Measurements from ENCODE around the gene P2RX7.
"Not testable (repeated sequence)": the region's sequence is repeated elsewhere in the genome, so short reads cannot be mapped to it uniquely, and the experiment has no call there.

Gene P2RX7

DNA sequence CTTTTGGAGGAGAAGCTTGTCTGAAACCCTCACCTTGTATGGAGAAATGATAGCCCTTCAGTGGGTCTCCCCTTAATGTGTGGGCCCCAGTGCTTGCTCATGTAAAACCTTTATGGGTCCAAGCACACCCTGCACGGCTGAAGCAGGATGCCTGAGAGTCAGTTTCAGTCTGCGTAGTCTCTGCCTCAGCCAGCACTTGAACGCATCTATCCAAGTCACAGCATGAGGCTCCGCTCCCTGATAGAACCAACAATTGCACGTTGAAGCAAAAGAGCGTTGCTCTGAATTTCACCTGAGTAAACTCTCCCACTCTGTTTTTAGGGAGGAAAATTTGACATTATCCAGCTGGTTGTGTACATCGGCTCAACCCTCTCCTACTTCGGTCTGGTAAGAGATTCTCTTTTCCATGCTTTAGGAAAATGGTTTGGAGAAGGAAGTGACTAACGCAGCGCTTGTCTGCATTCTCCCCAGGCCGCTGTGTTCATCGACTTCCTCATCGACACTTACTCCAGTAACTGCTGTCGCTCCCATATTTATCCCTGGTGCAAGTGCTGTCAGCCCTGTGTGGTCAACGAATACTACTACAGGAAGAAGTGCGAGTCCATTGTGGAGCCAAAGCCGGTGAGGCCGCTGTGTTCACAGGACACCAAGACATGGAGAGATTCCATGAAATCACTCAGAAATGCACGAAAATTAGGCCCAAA, 44.3 kb downstream of the P2RX7 start:
- no peak for DNase-seq

DNA sequence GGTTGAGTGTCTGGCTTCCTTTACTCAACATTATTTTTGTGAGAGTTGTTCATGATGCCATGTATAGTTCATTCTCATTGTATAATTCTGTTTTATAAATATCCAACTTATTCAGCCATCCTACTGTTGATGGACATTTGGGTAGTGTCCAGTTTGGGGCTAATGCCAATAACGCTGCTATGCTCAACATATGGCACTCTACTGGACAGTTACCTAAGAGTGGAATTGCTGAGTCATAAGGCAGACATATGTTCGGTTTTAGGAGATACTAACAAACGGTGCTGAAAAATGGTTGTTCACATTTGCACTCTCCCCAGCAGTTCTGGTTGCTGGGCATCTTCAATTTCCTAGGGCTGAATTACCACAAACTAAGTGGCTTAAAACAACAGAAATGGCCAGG, 48.5 kb downstream of the P2RX7 start:
- no peak for DNase-seq

DNA sequence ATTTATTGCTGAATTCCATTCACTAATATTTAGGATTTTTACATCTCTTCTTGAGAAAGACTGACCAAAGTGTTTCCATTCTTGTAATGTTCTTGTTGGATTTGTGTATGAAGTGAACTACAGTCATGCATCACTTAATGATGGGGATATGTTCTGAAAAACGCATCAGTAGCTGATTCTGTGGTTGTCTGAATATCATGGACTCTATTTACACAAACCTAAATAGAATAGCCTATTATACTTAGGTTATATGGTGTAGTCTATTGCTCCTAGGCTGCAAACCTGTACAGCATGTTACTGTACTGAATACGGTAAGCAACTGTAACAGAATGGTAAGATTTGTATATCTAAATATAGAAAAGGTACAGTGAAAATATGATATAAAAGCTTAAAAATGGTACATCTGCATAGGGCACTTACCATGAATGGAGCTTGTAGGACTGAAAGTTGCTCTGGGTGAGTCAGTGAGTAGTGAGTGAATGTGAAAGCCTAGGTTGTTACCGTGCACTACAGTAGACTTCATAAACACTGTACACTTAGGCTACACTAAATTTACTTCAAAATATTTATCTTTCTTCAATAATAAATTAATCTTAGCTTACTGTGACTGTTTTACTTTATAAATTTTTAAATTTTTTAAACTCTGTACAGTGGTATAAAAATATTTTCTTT, 49.7 kb downstream of the P2RX7 start:
- no peak for DNase-seq

DNA sequence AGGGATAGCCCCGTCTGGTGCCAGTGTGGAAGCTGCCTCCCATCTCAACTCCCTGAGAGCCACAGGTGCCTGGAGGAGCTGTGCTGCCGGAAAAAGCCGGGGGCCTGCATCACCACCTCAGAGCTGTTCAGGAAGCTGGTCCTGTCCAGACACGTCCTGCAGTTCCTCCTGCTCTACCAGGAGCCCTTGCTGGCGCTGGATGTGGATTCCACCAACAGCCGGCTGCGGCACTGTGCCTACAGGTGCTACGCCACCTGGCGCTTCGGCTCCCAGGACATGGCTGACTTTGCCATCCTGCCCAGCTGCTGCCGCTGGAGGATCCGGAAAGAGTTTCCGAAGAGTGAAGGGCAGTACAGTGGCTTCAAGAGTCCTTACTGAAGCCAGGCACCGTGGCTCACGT, 51.7 kb downstream of the P2RX7 start:
- DNase-seq: no peak

DNA sequence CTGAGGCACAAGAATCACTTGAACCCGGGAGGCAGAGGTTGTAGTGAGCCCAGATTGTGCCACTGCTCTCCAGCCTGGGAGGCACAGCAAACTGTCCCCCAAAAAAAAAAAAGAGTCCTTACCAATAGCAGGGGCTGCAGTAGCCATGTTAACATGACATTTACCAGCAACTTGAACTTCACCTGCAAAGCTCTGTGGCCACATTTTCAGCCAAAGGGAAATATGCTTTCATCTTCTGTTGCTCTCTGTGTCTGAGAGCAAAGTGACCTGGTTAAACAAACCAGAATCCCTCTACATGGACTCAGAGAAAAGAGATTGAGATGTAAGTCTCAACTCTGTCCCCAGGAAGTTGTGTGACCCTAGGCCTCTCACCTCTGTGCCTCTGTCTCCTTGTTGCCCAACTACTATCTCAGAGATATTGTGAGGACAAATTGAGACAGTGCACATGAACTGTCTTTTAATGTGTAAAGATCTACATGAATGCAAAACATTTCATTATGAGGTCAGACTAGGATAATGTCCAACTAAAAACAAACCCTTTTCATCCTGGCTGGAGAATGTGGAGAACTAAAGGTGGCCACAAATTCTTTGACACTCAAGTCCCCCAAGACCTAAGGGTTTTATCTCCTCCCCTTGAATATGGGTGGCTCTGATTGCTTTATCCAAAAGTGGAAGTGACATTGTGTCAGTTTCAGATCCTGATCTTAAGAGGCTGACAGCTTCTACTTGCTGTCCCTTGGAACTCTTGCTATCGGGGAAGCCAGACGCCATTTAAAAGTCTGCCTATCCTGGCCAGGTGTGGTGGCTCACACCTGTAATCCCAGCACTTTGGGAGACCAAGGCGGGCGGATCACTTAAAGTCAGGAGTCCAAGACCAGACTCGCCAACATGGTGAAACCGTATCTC, 52.6 kb downstream of the P2RX7 start:
- DNase-seq: no peak

DNA sequence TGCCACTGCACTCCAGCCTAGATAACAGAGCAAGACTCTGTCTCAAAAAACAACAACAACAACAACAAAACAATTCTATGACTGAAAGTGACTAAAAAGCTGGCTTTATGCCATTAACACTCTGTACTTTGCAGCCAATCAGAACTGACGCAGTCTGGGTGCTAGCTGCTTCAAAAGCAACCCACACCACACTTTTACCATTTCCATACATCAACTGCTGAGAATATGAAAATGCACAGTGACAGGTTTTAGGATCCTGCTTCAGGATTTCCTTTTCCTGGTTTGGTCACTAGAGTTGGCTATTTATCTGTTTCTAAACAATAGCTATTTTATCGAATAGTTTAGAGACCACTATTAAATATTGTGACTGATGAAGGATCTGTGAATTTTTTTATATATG, 54.1 kb downstream of the P2RX7 start:
- no peak for DNase-seq

DNA sequence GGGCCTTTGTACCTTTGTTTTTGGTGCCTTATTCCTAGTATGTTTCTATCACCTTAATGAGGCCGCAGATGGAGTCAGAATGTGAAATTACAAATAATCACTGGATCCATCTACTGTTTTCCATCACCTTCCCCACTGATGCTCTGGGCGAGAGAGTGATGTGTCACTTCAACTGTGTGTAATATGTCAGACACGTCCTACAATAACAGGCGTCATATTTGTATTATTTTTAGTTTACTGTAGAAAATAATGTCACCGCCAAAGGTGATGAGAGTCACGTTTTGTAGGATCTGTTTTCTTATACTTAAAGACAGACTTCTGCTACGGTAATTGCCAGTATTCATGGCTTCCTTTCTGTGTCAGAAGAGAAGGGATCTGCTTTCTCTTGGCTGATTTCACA, 54.8 kb downstream of the P2RX7 start:
- no peak for DNase-seq

DNA sequence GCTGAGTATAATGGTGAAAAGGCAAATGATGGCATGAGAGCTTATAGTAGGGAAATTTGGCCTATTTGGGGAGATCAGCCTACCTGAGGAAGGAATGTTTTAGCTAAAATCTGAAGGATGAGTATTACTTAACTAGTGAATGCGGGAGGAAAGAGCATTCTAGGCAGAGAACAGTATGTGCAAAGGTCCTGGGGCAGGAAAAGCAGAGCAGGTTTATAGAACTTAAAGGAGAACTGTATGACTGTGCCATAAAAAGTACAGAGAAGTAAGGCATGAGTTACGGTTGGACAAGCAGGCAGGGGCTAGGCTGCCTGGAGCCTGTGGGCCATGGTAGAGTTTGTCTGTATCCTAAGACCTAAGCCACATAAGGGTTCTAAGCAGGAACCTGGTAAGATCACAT, 55.6 kb downstream of the P2RX7 start:
- DNase-seq: no peak

DNA sequence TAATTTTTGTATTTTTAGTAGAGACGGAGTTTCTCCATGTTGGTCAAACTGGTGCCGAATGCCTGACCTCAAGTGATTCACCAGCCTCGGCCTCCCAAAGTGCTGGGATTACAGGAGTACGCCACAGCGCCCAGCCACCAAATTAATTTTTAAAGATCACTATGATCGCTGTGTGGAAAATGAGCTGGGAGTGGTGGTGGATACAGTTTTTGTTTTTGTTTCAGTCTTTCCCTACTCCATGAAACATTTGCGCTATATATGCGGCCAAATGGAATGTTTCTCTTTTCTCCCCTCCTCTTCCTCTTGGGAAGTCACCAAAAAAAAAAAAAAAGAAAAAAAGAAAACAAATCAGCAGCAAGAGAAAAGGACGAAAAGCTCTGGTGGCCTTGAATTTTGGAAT, 56.5 kb downstream of the P2RX7 start:
- no peak for DNase-seq

DNA sequence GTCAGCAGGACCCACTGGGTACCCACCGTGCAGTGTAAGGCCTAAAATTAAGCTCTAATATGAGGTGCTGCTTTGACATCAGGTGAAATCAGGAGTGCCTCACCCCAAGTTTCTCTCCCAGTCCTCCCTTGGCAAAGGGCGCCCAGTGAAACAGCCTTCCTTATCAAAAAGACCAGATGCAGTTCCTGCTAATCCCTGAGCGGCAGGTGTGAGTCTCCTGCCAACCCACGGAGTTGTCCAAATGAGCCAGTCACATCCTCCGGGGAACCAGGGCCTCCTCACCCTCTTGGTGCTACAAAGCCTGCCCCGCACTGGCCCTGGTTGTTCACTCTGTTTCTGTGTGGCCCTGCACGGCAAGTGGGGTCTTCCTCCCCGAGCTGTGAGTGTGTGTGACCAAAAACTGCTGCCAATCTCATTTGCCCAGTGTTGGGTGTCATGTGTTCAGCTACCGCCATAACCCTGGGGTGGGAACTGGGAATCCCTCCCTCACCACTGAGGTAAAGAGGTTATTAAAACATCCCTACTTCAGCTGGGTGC, 57.0 kb downstream of the P2RX7 start:
- no peak for DNase-seq

DNA sequence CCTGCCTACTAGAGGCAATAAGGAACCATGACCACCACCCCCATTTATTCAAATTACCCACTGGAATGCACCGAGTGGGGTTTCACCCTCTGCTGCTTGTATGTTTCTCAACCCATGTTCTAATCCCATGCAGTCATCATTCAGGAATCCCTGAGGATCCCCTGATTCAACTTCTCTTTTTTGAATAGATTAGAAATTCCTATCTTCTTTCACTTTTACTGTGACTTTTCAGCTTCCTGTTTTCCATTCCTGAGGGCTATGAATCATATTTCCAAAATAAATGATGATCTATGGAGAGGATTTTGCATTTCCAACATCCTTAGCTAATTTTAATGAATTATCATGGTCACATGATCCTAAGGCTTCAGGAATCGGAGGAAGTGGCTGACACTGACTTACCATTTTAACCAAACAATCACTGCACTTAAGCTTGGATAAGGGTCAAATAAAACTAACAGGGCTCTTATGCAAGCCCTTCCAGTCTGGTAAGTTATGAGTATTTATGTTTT, 57.9 kb downstream of the P2RX7 start:
- DNase-seq: no peak

DNA sequence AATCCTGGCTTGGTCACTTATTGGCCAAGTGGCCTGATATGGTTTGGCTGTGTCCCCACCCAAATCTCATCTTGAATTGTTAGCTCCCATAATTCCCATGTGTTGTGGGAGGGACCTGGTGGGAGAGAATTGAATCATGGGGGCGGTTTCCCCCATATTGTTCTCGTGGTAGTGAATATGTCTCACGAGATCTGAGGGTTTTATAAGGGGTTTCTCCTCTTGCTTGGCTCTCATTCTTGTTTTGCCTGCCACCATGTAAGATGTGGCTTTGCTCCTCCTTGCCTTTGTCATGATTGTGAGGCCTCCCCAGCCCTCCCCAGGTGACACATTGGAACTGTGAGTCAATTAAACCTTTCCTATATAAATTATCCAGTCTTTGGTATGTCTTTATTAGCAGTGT, 58.5 kb downstream of the P2RX7 start:
- no peak for DNase-seq

DNA sequence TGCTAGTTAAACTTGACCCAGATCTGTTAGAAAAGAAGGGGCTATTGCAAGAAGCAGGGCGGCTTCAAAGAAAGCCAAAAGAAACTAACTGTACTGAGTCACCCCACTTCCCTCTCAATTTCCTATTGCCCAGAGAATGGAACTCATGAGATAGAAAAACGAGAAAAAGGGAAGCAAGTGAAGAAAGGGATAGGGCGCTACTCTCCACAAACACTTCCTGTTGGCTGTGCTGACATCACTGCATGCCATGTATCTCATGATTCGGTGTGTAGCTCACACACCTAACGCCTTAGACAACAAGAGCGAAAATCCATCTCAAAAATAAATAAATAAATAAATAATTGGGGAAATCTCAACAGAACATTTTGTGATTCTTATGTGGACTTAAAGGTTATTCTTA, 64.2 kb downstream of the P2RX7 start:
- DNase-seq: no peak

DNA sequence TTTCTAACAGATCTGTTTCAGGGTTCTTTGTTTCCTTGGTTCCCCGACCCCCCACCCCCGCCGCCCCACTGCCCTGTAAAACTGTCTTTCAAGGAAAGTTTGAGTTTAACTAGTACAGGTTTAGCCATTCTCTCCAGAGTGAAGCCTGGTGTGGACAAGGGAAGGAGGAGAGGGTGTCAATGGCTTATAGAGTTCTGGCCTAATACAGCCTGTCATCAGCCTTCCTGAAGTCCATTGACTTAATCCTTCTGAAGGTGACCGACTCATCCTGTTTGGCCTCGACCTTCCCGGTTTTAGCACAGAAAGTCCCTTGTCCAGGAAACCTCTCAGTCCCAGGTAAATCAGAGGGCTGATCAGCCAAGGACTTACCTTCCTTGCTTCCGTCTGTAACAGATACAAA, 66.3 kb downstream of the P2RX7 start:
- no peak for DNase-seq

DNA sequence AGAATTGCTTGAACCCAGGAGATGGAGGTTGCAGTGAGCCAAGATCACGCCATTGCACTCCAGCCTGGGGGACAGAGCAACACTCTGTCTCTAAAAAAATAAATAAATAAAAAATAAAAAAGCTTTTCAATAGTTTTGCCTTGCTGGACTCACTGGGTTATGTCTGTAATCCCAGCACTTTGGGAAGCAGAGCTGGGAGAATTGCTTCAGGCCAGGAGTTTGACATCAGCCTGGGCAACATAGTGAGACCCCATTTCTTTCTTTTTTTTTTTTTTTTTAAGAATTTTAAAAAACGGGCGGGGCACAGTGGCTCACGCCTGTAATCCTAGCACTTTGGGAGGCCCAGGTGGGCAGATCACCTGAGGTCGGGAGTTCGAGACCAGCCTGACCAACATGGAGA, 68.5 kb downstream of the P2RX7 start:
- not testable (repeated sequence) for DNase-seq

DNA sequence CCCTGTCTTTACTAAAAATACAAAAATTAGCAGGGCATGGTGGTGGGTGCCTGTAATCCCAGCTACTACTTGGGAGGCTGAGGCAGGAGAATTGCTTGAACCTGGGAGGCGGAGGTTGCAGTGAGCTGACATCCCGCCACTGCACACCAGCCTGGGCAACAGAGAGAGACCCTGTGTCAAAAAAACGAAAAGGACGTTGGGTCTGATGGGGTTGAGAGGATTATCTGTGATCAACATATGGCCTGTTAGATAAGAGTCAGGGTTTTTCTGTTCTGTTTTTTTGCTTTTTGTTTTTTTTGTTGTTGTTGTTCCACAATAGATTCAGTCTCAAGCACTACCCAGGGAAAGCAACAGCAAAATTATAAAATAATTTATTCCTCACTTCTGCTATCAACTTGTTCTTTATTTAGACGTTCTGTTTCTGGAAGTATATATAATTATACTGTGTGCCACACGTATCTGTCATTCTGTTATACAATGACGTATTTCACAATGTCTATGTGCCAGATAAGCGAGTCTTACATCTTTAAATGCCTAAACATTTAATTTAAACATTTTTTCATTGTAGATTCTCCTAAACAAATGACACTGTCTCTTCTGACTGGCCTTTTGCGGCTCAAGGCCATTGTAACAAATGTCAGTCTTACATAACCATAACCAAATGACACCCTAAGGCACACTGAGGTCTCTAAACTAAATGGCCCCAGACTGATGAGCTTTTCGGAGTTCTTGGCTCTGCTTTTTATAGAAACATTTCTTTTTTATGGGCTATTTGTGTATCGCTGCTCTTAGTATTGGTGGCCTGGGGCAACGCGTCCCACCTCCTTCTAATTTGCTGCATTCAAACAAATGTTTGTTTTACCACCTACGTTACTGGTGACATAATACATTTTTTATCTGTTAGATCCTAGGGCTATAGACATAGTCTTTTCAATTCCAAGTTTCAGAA, 70.0 kb downstream of the P2RX7 start:
- peak; percentile 63 for DNase-seq

DNA sequence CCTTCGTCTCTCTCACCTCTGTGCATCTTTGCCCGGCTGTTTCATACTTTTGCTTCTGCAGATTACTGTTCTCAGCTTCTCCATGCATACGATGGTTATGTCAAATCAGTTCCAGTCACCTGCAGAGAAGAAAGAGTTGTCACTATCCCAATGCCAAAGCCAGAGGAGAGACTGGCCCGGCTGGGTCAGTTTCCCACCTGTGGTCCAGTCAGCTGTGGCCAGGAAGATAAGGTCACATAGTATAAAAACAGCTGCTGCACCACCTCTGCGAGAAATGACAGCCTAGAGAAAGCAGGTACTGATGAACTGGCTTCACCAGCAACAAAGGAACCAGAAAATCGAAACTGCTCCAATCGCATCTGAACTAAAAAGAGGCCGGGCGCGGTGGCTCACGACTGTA, 70.8 kb downstream of the P2RX7 start:
- DNase-seq: no peak

DNA sequence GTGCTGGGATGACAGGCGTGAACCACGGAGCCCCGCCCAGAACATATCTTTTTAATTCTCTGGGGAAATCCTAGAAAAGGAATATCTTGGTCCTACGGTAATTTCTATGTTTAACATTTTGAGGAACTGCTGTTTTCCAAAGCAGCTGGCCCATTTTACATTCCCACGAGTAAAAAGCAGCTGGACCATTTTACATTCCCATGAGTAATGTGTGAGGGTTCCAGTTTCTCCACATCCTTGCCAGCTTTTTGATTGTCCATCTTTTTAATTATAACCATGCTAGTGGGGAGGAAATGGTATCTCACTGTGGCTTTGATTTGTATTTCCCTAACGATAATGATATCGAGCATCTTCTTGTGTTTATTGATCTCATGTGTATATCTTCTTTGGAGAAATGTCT, 72.8 kb downstream of the P2RX7 start:
- DNase-seq: no peak

DNA sequence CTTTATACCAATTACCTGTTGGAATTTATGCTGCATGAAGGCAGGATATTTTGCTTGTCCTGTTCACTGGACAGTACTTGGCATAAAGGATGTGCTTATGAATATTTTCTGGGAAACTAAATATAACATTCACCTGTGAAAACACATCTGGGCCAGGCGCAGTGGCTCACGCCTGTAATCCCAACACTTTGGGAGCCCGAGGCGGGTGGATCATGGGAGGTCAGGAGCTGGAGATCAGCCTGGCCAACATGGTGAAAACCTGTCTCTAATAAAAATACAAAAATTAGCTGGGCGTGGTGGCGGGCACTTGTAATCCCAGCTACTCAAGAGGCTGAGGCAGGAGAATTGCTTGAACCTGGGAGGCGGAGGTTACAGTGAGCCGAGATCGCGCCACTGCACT, 75.9 kb downstream of the P2RX7 start:
- DNase-seq: not testable (repeated sequence)

DNA sequence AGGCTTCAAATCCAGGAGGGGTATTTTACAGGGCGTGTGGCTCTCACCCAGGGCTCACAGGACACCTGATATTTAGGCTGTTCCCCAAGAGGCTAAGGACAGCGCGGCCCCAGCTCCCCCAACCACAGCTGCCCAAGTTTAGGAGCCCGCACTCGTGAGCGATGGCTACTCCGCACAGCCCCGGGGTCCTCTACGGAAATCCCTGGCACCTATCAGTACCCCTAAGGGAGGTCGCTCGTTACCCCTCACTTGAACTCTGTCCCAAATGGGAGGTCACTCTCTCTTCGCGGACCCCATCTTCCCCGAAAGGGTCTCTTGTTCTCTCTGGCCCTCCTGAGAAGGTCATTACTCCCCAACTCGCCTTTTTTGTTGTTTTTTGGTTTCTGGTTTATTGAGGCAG, 76.5 kb downstream of the P2RX7 start:
- DNase-seq: no peak

DNA sequence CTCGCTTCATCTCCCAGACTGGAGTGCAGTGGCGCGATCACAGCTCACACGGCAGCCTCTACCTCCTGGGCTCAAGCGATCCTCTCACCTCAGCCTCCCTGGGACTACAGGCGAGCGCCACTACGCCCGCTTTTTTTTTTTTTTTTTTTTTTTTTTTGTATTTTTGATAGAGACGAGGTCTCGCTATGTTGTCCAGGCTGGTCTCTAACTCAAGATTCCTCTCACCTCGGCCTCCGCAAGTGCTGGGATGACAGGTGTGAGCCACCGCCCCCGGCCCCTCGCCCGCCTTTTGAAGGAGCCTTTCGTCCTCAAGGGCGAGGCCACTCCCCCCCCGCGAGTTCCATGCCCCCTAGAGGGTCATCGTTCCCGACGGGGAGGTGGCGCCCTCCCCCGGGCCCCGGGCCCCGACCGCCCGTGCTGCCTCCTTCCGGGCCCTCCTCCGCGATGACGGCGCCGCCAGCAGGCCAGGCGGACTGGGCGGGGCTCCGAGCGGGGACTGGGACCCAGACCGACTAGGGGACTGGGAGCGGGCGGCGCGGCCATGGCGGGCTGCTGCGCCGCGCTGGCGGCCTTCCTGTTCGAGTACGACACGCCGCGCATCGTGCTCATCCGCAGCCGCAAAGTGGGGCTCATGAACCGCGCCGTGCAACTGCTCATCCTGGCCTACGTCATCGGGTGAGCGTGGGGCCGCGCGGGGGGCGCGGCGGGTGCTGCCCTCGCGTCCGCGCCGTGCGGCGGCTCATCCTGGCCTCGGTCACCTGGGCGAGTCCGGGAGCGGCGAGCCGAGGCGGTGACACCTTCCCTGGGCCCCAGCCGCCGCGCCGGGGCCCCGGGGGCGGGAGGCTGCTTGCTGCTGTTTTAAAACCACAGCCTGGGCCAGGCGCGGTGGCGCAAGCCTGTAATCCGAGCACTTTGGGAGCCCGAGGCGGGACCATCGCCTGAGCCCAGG, 77.2 kb downstream of the P2RX7 start, which contains the start of gene P2RX4:
Gene P2RX4 (plus strand): TSS at position 506 of the 949 bp plus-strand sequence. CDS start 36 bp downstream, at position 542.
- peak; percentile 36 for DNase-seq
